ENCODE data around the gene BACE1-AS.

GRCh38 chr11:117281869-117282268 lies 9.3 kb upstream of the BACE1-AS start:
- TF ChIP-seq, protein P1, sequence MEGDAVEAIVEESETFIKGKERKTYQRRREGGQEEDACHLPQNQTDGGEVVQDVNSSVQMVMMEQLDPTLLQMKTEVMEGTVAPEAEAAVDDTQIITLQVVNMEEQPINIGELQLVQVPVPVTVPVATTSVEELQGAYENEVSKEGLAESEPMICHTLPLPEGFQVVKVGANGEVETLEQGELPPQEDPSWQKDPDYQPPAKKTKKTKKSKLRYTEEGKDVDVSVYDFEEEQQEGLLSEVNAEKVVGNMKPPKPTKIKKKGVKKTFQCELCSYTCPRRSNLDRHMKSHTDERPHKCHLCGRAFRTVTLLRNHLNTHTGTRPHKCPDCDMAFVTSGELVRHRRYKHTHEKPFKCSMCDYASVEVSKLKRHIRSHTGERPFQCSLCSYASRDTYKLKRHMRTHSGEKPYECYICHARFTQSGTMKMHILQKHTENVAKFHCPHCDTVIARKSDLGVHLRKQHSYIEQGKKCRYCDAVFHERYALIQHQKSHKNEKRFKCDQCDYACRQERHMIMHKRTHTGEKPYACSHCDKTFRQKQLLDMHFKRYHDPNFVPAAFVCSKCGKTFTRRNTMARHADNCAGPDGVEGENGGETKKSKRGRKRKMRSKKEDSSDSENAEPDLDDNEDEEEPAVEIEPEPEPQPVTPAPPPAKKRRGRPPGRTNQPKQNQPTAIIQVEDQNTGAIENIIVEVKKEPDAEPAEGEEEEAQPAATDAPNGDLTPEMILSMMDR (IDR thresholded peaks at IDR 0.05): no peak
- no peak for TF ChIP-seq POLR2A (IDR thresholded peaks at IDR 0.05)
- TF ChIP-seq POLR2AphosphoS5 (IDR thresholded peaks at IDR 0.05): no peak
